Stomach smooth muscle (tissue), 2 donors: ENCODE measurements around the gene NPTX1.

ENCODE experiments used
- H3K27ac ChIP-seq: one replicate; pipeline ENCODE4 v1.7.0; 2013; ENCODE audit warnings: mild to moderate bottlenecking, low read length, inconsistent platforms
- H3K27me3 ChIP-seq, 2 donors: one replicate each; pipeline ENCODE4 v1.7.0; 2013; ENCODE audit warnings: low read length in 2 of 2; ENCODE audit not compliant: insufficient read depth in 2 of 2, control insufficient read depth in 1 of 2
- H3K36me3 ChIP-seq, 2 donors: one replicate each; pipeline ENCODE4 v1.7.0; 2013; ENCODE audit warnings: low read length in 2 of 2; ENCODE audit not compliant: control insufficient read depth in 2 of 2, insufficient read depth in 2 of 2
- H3K4me1 ChIP-seq: one replicate; pipeline ENCODE4 v1.7.0; 2013; ENCODE audit warnings: low read length; ENCODE audit not compliant: control insufficient read depth, insufficient read depth
- H3K4me3 ChIP-seq, 2 donors: one replicate each; pipeline ENCODE4 v1.7.0; 2013; ENCODE audit warnings: low read length in 2 of 2
- H3K9ac ChIP-seq, 2 donors: one replicate each; pipeline ENCODE4 v1.7.0; 2013; ENCODE audit warnings: low read length in 2 of 2, mild to moderate bottlenecking in 1 of 2
- H3K9me3 ChIP-seq, 2 donors: one replicate each; pipeline ENCODE4 v1.7.0; 2013; ENCODE audit warnings: low read length in 2 of 2; ENCODE audit not compliant: control insufficient read depth in 2 of 2
- donor health status: healthy.
- donor health status: Pancreatic carcinoma.

Gene NPTX1, protein sequence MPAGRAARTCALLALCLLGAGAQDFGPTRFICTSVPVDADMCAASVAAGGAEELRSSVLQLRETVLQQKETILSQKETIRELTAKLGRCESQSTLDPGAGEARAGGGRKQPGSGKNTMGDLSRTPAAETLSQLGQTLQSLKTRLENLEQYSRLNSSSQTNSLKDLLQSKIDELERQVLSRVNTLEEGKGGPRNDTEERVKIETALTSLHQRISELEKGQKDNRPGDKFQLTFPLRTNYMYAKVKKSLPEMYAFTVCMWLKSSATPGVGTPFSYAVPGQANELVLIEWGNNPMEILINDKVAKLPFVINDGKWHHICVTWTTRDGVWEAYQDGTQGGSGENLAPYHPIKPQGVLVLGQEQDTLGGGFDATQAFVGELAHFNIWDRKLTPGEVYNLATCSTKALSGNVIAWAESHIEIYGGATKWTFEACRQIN

DNA sequence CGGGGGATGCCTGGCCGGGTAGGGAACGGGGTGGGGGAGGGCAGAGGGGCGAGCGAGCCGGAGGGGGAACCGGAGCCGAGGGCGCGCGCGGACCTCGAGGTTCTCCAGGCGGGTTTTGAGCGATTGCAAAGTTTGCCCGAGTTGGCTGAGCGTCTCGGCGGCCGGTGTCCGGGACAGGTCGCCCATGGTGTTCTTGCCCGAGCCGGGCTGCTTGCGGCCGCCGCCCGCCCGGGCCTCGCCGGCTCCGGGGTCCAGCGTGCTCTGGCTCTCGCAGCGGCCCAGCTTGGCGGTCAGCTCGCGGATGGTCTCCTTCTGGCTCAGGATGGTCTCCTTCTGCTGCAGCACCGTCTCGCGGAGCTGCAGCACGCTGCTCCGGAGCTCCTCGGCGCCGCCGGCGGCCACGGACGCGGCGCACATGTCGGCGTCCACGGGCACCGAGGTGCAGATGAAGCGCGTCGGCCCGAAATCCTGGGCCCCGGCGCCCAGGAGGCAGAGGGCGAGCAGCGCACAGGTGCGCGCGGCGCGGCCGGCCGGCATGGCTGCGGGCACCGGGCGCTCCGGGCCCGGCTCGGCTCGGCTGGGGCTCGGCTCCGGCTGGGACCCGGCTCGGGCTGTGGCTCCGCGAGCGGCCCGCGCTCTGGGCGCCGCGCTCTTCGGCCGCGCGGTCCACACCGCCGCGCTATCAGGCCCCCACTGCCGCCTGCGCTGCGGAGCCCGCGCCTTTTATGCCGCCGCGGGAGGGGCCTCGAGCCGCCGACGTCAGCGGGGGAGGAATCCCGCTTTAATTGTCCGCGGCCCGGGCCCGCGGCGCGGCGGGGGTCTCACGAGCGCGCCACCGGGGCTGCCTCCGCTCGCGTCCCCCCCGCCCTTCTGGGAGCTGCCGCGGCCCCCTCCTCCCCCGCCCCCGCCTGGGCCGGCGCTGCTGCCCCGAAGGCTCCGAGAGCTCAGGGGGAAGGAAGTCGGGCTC lies at the start of gene NPTX1:
Gene NPTX1, minus strand, starts transcription at position 698 of the 967 bp plus-strand sequence. Its CDS starts 161 bp downstream, at position 537.
- no peaks in the 10 kb centered on the region for H3K9me3 ChIP-seq
- peak within 1 kb of the TSS; percentile 87 for H3K27ac ChIP-seq
- peaks cover 4 to 12% of the 10 kb centered on the region in 2 donors for H3K36me3 ChIP-seq
- H3K4me3 ChIP-seq = peak within 1 kb of the TSS; percentile 75 to 83
- H3K27me3 ChIP-seq = peaks cover 28 to 43% of the 10 kb centered on the region in 2 donors
- H3K4me1 ChIP-seq = peaks cover 46% of the 10 kb centered on the region
- peak within 1 kb of the TSS; percentile 55 to 68 for H3K9ac ChIP-seq

DNA sequence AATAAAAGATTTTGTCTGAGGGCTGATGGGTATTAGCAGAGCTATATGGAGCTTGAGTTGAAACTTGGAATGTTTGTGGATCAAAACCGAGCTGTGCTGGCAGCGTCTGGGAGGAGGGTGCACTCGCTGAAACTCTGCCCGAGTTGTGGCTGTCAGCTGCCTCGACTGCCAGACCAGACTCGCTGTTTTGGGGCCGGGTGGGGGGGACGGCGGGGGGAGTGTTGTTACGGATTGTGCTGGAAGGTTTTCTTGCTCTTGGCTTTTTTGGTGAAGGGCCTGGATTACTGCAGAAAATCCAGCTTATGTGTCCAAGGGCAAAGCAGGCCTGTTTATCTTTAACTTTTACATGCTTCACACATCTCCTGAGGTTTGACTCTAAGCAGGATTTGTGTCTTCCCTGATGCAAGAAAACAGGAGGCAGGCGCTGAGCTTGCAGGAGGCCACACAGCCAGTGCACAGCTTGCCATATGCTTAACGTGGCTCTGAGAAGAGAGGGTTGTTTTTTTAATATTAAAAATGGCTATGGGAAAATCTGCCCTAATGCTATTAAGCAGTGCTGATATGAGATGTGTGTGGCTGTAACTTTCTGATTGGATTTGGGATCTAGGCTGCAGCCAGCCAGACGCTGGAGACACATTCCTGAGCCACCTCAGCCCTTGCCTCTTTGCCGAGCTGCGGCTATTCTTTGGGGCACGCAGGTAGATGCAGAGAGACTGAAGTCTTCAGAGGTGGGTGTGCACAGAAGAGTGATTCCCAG lies 47.7 kb upstream of the NPTX1 start:
- no peak overlapping the region for H3K4me3 ChIP-seq
- peaks cover 4 to 5% of the 10 kb centered on the region in 2 donors for H3K27me3 ChIP-seq
- H3K36me3 ChIP-seq = no peaks in the 10 kb centered on the region
- peak overlapping the region in 1 of 2 donors; percentile 36 for H3K9ac ChIP-seq
- no peaks in the 10 kb centered on the region for H3K9me3 ChIP-seq
- peaks cover 11% of the 10 kb centered on the region for H3K4me1 ChIP-seq
- H3K27ac ChIP-seq = peak overlapping the region; percentile 31

DNA sequence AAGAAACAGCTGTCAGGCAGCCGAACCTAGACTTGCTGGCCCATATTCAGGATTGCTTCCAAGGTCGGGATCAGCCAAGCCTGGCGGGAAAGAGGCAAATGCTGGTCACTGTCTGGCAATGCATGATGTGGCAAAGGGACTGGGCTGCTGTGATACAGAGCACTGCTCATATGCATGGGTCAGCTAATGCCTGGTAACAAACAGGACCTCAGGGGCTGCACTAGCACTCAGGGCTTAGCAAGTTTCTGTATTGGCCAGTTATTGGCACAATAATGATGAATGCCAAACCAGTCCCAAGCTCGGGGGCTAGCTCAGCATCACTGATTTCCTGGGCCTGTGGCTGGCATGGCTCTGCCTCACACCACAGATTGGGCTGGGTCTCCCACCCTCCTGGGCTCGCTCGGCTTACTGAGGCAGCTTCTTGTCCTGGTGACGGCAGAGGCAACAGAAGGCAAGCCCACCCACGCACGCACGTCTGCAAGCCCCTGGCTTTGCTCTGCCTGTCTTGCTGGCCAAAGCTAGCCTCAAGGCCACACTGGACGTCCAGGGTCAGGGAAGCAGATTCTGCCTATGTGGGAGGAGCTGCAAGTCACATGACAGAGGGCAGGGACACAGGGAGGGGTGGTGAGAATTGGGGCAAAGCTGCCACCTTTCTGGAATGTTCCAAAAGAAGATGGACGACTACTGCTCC lies 46.8 kb upstream of the NPTX1 start:
- H3K4me1 ChIP-seq = peaks cover 11% of the 10 kb centered on the region
- H3K9me3 ChIP-seq = no peaks in the 10 kb centered on the region
- no peak overlapping the region for H3K4me3 ChIP-seq
- no peaks in the 10 kb centered on the region for H3K36me3 ChIP-seq
- H3K9ac ChIP-seq = no peak overlapping the region
- H3K27ac ChIP-seq = no peak overlapping the region
- H3K27me3 ChIP-seq = peaks cover 4 to 5% of the 10 kb centered on the region in 2 donors

DNA sequence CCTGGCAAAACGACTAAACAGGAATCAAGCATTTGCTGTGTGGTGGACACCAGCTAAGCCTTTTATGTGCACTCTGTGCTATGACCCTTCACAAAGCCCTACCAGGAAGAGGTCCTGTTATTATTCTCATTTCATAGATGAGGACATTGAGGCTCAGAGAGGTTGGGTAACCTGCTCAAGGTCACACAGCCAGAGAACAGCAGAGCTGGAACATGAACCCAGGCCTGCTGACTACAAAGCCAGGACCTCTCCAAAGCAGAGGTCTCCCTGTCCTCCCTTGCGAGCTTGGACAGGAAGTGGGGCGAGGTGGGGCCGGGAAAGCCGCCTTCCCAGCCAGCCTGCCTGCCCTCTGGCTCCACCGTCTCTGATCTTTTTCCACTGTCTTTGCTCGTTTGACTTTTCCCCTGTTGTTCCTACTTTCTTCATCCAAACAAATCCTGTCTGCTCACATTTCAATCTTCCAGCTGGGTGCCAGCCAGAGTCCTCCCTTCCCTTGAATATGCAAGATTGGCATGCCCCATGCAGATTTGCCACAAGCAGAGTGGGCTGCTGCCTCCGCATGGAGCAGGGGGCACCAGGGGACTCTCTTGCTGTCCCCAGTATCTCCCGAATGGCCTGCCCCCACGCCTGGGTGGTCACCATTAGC lies 44.5 kb upstream of the NPTX1 start:
- Histone ChIP-seq H3K9me3 (no peaks in the 10 kb centered on the region), H3K4me1 (peaks cover 11% of the 10 kb centered on the region), H3K36me3 (no peaks in the 10 kb centered on the region), H3K27ac (no peak overlapping the region), H3K9ac (no peak overlapping the region), H3K27me3 (peaks cover 3 to 4% of the 10 kb centered on the region in 2 donors), H3K4me3 (no peak overlapping the region)

DNA sequence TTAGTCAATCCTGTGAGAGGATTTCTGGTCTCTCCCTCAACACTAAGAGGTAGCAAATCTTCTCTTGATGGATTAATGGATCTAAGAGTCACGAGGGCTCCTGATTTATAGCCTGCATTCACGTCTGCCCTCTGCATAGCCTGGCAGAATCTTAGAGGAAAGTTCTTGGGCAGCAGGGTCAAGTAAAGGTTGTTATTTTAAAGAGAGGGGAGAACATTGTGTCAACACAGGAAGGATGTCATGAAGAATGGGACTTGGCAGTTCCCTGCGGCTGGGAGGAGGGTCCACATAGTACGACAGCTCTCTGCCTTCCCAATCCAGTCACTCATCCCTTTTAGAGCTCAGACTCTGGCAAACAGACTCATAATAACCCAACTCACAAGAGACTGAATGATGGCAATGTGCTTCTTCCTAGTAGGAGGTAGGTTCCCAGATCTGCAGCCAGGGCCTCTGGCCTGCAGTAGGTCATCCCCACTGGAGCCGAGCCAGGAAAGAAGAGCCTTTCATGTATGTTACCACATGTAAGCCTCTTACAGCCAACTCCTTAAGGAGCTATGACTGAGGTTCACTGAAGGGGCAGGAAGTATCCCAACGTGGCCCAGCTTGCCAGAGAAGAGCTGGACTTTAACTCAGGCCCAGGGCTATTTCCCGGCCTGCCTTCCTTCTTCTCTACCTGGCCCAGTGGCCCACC lies 42.8 kb upstream of the NPTX1 start:
- Histone ChIP-seq H3K27me3 (peaks cover 3 to 4% of the 10 kb centered on the region in 2 donors), H3K36me3 (no peaks in the 10 kb centered on the region), H3K4me1 (peaks cover 5% of the 10 kb centered on the region), H3K9me3 (no peaks in the 10 kb centered on the region), H3K27ac (no peak overlapping the region), H3K4me3 (no peak overlapping the region), H3K9ac (no peak overlapping the region)

DNA sequence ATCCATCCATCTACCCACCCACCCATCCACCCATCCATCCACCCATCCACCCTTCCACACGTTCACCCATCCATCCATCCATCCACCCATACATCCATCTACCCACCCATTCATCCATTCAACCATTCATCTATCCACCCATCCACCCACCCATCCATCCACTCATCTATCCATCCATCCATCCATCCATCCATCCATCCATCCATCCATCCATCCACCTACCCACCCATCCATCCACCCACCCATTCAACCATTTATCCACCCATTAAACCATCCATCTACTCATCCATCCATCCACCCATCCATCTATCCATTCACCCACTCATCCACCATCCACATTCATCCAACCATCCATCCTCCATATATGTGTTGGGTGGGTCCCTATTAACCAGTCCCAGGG lies 42.0 kb upstream of the NPTX1 start:
- H3K27me3 ChIP-seq = peaks cover 3 to 4% of the 10 kb centered on the region in 2 donors
- H3K9ac ChIP-seq = no peak overlapping the region
- H3K27ac ChIP-seq = no peak overlapping the region
- no peak overlapping the region for H3K4me3 ChIP-seq
- no peaks in the 10 kb centered on the region for H3K36me3 ChIP-seq
- peaks cover 1% of the 10 kb centered on the region for H3K4me1 ChIP-seq
- no peaks in the 10 kb centered on the region for H3K9me3 ChIP-seq

DNA sequence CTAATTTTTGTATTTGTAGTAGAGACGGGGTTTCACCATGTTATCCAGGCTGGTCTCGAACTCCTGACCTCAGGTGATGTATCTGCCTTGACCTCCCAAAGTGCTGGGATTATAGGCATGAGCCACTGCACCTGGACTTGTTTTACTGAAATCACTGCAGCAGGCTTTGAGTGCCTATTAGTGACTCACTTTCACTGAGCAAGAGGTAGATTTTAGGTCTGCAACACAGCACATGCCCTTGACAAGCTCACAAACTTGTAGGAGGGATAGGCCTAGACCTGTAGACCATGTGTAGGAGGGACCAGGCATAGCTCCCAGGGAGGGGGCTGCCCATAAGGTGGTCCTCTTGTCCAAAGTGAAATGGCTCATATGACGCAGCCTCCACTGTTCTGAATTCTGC lies 41.2 kb upstream of the NPTX1 start:
- no peak overlapping the region for H3K27ac ChIP-seq
- no peaks in the 10 kb centered on the region for H3K9me3 ChIP-seq
- peaks cover 0 to 4% of the 10 kb centered on the region in 2 donors for H3K27me3 ChIP-seq
- H3K36me3 ChIP-seq = no peaks in the 10 kb centered on the region
- no peak overlapping the region for H3K4me3 ChIP-seq
- H3K4me1 ChIP-seq = no peaks in the 10 kb centered on the region
- no peak overlapping the region for H3K9ac ChIP-seq

DNA sequence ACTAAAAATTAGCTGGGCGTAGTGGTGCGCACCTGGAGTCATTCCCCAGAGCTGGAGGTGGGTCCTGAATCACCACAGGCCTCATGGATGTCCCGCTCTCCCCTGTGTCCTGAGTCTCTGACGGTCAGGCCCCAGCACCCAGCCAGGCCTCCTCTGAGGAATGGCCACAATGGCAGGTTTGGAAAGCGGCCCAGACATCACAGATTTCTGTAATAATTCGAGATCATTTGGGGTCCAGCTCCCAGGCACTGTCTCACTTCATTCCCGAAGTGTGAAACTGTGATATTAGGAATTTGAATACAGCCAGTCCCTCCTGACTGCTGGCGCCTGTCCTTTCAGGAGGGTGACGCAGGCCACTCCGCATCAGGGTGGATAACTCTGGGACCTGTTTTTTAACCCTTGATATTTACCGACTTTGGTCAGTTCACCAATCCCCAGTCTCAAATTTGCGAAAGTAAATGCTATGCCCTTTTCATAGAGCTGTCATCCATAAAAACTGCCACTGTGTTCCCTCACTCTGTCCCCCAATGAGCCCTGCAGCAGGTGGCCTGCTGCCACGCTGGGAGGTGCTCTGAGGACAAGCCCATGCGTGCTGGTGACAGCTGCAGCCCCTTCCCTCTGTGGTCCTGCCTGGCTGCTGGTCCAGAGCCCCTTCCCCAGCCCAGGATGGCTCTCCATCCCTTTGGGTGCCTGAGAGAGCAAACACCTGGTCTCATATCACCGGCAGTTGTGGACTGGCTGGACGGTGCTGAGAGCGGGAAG lies 39.9 kb upstream of the NPTX1 start:
- Histone ChIP-seq H3K27ac (no peak overlapping the region), H3K36me3 (no peaks in the 10 kb centered on the region), H3K4me1 (no peaks in the 10 kb centered on the region), H3K4me3 (no peak overlapping the region), H3K27me3 (peaks cover 0 to 8% of the 10 kb centered on the region in 2 donors), H3K9ac (no peak overlapping the region), H3K9me3 (no peaks in the 10 kb centered on the region)

DNA sequence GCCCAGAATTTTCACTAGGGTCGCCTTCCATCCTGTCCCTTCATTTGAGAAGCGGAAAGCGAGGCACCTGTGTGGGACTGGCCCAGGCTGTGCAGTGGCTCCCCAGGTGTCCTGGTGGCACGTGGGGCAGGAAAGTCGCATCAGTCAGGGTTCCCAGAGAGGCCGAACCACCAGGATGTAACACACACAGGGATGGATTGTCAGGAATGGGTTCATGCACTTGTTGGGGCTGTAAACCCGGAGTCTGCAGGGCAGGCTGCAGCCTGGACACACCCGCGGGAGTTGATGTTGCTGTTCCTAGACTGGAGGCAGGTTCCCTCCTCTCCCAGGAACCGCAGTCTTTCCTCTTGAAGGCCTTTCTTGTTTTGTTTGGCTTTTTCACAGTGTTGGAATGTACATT lies 37.5 kb upstream of the NPTX1 start:
- Histone ChIP-seq H3K9ac (no peak overlapping the region), H3K36me3 (no peaks in the 10 kb centered on the region), H3K4me3 (no peak overlapping the region)

More for the DNA sequence above, 37.5 kb upstream of the NPTX1 start:
- Histone ChIP-seq H3K4me1 (no peaks in the 10 kb centered on the region), H3K27ac (no peak overlapping the region), H3K27me3 (peaks cover 0 to 7% of the 10 kb centered on the region in 2 donors), H3K9me3 (no peaks in the 10 kb centered on the region)
